Measurements from ENCODE around the gene STARD3. TPM values are rescaled to one million over a fixed set of nuclear protein-coding genes. Genes with fewer than 3 reads are reported as not detected.

The STARD3 gene
- total RNA-seq, 2 donors from 2014 or later: 22.8 to 24.8 TPM

DNA sequence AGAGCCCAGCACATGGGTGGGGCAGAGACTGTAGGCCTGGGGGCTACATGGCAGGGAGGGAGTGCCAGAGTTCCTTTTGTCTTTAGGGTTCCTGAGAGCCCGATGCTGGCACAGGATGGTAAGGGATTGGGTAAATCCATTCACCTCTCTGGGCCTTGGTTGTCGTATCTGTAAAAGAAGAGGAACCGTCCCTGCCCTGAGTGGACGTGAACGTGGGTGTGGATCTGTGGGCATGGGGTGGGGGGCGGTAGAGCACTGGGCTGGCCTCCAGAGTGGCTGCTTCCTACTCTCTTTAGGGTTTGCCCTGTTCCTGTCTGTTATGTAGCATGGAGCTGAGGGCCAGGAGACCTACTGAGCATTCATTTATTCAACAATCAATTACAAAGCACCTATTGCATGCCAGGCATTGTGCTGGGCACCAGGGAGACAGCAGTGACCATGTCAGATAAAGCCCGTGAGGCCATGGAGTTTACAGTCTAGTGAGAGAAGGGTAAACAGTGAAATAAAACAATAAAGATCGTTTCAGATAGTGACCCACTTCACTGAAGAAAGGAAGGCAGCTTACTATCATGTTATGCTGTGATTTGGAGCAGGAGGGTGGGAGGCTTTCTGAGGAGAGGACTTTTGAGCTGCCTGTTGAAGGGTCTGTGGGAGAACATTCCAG lies 15.1 kb downstream of the STARD3 start:
- ATAC-seq (no peak), DNase-seq (no peak)
- intact Hi-C loops (cut with DNase I): no loop called here

DNA sequence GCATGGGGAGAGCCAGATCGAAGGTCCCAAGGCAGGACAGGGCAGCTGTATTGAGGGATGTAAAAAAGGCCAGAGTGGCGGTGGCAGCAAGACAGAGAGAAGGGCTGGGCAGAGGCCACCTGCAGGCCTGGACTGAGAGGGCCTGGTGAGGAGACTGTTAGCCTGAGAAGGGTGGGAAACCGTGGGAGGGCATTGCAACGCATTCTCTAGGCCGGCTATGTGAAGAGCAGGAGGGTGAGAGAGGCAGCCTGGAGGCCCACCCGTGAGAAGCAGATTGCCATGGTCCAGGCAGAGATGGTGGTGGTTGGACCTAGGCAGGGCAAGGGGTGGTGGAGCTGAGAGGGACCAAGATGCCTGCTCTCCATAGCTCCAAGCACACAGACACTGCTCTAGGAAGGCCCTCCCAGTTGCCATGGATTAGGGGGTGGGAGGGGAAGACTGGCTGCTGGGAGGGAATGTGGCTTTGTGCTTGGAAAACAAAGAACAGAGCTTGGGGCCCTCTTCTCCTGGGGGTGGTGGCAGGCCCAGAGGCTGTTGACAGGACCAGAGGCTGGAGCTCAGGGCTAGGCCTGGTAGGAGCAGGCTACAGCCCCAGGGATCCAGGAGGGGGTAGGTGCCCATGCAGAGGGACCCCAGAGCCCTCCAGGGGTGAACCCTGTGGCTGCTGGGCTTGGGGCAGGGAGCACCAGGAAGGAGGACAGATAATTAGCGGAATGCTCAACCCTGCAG lies 15.8 kb downstream of the STARD3 start:
- no peak for DNase-seq
- intact Hi-C loops (cut with DNase I): no loop called here
- peak in 1 of 2 donors; percentile 18 for ATAC-seq

DNA sequence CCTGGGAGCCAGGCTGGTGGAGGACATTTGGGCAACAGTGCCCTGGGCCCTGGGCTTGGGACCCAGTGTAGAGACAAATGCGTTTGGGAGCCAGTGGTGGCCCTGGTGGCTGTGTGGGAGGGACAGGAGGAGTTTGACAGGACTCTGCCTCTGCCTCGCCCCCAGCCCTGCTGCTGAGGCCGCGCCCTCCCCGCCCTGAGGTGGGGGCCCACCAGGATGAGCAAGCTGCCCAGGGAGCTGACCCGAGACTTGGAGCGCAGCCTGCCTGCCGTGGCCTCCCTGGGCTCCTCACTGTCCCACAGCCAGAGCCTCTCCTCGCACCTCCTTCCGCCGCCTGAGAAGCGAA lies 16.3 kb downstream of the STARD3 start:
- intact Hi-C loops (cut with DNase I): no loop called here
- DNase-seq (no peak), ATAC-seq (no peak)

DNA sequence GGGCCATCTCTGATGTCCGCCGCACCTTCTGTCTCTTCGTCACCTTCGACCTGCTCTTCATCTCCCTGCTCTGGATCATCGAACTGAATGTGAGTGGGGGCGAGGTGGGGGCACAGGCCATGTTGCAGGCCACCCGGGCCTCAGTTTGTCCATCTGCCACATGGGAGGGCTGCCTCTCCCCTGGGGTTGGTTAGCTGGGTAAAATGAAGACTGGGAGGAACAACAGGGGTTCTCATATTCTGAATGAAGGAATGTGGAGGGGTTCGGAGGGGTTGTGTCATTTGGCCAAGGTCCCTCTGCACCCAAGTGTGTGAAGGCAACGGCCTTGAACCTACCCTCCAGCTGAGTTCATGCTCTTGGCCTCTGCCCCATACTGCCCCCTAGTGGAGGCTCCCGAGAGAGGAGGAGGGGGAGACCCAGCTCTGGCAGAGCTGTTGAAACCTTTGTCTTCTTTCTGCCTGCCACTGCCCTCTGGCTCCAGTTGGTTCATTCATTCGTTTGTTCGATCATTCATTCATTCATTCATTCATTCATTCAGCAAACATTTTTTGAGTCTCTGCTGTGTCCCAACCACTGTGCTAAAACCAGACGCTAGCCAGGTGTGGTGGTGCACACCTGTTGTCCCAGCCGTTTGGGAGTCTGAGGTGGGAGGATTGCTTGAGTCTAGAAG lies 16.9 kb downstream of the STARD3 start:
- DNase-seq (peak; percentile 67), ATAC-seq (peak; percentile 54 to 67)
- intact Hi-C loops (cut with DNase I): no loop called here

DNA sequence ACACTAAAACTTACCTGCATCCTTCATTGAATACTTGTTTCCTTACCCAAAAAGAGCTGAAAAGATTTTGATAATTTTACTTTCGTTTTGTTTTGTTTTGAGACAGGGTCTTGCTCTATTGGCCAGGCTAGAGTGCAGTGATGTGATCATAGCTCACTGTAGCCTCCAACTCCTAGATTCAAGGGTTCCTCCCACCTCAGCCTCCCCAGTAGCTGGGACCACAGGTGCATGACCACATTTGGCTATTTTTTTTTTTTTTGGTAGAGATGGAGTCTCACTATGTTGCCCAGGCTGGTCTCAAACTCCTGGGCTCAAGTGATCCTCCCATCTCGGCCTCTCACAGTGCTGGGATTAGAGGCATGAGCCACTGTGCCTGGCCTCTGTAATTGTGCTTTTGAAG lies 18.2 kb downstream of the STARD3 start:
- ATAC-seq (no peak), DNase-seq (no peak)
- intact Hi-C loops (cut with DNase I): no loop called here

DNA sequence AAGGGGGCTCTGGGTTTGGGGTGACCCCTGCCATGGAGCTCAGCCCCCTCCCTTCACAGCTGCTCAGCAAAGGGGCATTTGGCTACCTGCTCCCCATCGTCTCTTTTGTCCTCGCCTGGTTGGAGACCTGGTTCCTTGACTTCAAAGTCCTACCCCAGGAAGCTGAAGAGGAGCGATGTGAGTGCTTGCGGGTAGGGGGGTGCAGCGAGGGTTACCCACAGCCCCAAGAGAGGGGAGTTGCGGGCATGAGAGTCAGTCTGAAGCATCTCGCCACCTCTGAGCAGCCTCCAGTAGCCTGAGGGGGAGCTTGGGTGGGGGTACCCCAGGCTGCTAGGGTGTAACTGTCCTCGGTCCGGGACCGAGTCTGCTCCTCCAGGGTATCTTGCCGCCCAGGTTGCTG lies 21.4 kb downstream of the STARD3 start:
- ATAC-seq: no peak
- no peak for DNase-seq
- intact Hi-C loops (cut with DNase I): no loop called here

DNA sequence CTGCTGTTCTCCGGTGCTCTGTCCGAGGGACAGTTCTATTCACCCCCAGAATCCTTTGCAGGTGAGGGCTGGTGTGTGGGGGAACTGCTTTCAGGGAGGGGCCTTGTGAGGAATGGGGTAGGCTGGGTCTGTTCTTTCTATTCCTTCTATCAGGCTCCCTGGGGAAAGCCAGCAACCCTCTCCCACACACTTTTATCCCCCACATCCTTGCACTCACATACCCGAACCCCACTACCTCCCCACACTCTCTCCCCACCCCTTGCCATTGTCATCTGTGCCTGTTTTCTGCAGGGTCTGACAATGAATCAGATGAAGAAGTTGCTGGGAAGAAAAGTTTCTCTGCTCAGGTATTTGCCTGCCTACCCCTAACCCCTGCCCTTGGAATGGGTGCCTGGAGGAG lies 21.8 kb downstream of the STARD3 start:
- intact Hi-C loops (cut with DNase I): no loop called here
- no peak for ATAC-seq
- DNase-seq: no peak

DNA sequence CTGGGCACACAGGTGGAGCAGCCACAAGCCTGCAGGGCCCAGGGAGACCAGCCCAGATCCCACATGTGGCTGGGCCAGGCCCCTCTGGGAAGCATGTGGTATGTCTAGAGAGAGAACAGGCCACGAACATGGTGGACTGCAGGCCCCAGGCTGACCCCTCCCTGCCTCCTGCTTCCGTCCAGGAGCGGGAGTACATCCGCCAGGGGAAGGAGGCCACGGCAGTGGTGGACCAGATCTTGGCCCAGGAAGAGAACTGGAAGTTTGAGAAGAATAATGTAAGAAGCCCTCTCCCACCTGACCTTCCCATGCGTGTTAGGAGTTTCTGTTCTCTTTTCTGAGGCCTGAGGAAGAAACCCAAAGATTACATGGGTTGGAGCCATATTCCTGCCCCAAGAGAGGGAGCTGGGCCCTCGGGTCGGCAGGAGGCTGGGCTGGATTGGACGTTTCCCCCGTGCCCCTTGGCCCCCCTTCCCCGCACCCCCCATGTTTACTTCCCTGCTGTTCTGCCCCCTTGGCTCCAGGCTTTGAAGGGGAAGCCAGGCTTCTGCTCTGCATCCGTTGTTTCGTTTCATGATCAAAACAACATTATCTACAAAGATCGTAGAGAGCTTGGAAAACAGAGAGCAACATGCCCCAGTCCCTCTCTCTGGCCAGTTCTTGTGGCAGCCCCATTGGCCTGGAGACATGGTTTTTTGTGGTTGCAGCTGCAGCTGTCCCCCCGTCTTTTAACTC lies 22.5 kb downstream of the STARD3 start:
- ATAC-seq: peak in 1 of 2 donors; percentile 24
- DNase-seq: peak; percentile 53
- intact Hi-C loops (cut with DNase I): no loop called here

DNA sequence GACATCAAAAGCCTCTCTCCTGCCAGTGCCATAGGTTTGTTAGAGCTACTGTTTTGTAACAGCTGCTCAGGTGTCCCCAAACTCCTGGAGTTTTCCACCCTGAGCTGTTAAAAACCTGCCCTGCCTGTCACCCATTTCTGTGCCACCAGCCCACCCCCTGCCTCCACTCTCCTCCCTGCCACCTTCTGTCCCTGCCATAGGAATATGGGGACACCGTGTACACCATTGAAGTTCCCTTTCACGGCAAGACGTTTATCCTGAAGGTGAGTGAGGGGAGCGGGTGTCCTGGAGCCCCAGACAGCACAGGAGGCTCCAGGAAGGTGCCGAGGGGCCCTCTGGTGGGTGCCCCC lies 23.0 kb downstream of the STARD3 start:
- no peak for ATAC-seq
- DNase-seq: no peak
- intact Hi-C loops (cut with DNase I): no loop called here

DNA sequence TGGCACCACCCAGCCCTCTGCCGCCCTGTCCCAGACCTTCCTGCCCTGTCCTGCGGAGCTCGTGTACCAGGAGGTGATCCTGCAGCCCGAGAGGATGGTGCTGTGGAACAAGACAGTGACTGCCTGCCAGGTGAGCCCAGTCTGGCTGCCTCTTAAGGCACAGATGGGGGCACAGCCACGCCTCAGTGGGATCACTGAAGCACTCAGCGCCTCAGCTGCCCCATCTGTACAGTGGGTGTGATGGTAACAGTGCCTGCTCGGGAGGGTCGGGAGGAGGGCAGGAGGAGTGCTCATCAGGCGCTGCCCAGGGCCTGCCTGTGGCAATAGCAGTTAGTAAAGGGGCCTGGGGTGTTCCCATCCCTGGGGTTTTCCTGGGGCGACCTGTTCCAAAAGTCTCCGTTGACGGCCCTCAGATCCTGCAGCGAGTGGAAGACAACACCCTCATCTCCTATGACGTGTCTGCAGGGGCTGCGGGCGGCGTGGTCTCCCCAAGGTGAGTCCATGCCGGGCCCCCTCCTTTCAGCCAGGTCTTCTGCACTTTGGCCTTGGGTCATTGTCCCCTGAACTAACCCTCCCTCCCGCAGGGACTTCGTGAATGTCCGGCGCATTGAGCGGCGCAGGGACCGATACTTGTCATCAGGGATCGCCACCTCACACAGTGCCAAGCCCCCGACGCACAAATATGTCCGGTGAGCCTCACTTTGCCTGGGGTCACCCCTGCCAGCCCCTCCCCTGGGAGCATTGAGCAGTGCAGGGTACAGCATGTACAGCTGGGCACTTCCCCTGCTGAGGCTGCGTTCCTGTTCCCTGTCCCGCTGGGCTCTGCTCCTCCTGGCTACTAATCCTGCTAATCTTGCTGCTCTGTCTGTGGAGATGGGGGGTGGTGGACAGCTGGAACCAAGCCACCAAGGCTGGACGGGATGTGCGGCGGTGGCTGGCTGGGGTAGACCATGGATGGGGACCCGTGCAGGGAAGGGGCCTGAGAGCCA lies 23.7 kb downstream of the STARD3 start:
- ATAC-seq: peak; percentile 12 to 38
- DNase-seq: peak; percentile 65
- intact Hi-C loops (cut with DNase I): no loop called here

DNA sequence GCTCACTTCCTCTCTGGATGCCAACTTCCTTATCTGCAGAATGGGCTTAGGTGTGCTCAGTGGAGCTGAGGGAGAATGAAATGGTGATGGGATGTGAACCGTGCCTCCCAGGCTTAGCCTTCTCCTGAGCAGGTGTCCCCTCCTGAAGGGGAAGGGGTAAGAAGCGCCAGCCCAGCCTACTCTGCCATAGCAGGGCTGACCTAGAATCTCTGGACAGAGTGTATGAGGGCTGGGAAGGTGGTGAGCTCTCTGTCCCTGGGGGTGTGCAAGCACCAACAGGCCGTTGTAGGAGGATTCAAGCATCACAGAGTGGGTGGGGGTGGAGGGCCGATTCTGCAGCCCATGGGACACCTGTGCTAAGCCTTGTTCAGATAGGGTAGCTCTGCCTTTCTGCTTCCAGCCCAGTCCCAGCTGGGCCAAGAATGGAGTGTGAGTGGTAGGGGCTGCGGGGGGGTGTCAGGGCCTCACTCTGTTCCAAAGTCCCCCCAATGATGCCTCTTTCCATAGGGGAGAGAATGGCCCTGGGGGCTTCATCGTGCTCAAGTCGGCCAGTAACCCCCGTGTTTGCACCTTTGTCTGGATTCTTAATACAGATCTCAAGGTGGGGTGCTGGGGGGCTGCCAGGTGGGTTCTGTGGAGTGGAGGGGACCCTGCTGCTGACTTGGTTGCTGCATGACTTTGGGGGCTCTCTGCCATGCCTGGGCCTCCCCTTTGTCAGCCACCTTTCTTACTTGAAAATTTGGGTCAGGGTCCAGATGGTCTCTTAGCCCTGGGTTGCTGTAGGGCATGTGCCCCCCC lies 25.0 kb downstream of the STARD3 start:
- intact Hi-C loops (cut with DNase I): no loop called here
- DNase-seq (no peak), ATAC-seq (no peak)

DNA sequence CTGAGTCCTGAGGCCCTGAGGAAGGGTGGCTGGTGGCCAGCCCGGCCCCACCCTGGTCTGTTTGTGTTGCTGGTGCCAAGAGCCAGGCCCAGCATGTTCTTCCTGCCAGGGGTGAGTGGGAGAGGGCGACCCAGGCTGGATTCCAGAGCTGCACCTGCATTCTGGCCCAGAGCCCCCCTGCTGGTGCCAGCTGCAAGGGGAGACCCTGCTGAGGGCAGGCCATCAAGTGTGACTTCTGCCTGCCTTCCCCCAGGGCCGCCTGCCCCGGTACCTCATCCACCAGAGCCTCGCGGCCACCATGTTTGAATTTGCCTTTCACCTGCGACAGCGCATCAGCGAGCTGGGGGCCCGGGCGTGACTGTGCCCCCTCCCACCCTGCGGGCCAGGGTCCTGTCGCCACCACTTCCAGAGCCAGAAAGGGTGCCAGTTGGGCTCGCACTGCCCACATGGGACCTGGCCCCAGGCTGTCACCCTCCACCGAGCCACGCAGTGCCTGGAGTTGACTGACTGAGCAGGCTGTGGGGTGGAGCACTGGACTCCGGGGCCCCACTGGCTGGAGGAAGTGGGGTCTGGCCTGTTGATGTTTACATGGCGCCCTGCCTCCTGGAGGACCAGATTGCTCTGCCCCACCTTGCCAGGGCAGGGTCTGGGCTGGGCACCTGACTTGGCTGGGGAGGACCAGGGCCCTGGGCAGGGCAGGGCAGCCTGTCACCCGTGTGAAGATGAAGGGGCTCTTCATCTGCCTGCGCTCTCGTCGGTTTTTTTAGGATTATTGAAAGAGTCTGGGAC lies 25.8 kb downstream of the STARD3 start:
- DNase-seq: no peak
- no peak for ATAC-seq
- intact Hi-C loops (cut with DNase I): no loop called here

DNA sequence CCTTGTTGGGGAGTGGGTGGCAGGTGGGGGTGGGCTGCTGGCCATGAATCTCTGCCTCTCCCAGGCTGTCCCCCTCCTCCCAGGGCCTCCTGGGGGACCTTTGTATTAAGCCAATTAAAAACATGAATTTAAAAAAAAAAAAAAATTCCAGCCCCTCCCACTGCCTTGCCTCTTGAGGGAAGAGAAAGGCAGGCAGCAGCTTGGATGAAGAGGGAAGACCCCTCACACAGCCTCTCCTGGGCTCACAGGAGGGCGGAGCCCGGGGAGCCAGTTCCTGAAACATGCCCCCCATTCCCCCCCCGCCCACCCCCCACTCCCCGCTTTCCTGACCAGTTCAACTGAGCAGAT lies 26.4 kb downstream of the STARD3 start:
- DNase-seq (no peak), ATAC-seq (no peak)
- intact Hi-C loops (cut with DNase I): no loop called here

DNA sequence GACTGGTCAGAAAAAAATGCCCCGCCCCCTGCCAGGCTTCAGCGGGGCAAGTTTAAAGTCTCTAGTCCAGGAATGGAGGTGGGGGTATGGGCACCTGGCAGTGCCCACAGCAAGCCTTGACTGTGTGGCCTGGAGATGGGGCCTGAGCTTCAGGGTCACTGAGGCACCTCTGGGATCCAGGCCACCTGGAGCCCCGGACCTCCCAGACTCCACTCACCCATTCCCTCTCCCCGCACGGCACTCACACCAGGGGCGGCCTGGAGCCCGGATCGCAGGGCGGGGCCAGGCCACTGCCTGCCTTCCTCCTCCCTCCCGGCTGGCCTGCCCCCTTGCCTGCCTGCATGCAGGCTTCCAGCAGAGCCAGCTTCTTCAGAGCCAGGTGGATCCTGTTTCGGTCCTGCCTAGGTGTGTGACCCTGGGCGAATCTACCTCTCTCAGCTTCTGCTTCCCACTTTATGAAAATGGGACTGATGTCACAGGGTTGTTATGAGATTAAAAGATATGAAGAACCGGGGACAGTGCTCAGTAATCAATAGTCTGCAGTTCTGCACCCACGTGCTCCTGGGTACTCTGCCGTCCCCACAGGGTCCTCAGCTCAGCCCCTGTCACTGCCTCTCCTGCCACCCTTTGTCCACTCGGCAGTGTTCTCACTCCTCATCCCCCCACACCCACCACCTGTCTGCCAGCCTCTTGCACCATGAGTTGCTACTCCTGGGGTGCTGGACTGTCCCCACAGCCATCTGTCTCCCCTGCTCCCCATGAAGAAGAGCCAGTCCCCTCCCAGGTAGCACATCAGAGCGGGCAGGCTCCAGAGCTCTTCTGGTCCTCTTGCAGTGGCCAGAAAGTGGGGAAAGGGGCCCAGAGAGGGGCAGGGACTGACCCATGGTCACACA lies 27.0 kb downstream of the STARD3 start:
- ATAC-seq (peak in 1 of 2 donors; percentile 22), DNase-seq (peak; percentile 46)
- intact Hi-C loops (cut with DNase I): no loop called here

DNA sequence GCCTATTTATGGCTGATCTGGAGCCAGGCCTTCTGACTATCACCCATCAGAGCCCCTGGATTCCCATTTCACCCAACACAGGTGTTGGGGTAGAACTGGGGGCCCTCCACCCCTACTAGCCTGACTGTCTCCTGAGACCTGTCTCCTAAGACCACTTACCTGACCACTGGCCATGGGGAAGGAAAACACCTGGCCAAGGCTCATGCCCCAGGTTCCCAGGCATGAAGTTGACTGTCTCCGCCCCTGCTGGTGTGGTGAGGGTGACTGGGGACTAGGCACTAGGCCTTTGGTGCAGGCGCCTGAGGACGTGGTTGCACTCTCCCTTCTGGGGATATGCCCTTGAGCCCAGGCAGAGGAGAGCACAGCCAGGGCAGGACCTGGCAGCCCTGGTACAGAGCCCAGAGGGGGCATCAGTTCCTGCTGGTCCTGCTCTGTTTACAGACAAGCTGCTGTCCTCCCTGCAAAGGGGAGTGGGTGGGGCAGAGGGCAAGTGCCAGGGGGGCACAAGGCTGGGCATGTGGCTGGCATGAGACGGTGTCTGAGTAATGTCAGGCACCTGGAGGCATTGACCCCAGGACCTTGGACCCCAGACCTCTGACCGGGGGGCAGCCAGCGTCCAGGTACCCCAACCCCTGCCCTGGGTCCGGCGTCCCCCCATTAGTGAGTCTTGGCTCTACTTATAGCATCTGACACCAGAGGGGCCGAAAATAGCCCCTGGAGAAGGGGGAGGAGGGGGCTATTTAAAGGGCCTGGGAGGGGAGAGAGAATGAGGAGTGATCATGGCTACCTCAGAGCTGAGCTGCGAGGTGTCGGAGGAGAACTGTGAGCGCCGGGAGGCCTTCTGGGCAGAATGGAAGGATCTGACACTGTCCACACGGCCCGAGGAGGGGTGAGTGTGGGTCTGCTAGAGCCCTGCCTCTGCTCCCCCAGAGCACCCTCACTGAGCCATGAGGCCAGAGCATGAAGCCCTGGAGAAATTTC lies 27.9 kb downstream of the STARD3 start, which contains the start of gene TCAP:
TSS of gene TCAP (plus strand) at position 769 of the 981 bp plus-strand sequence. CDS start at position 780, 11 bp downstream.
- ATAC-seq (peak; percentile 37 to 39), DNase-seq (peak; percentile 58)
- intact Hi-C loops (cut with DNase I): no loop called here

Data from left cardiac atrium (tissue), 4 donors.